GM23338 (cell line): ENCODE results near the gene RWDD4. TPM values are rescaled to one million over a fixed set of nuclear protein-coding genes. Genes with fewer than 3 reads are reported as not detected.

Experiments used
- CREB1 ChIP-seq: fragments of 250-450 bp; sonication (Bioruptor Pico); IDR thresholded peaks from 2 replicates; pipeline ENCODE4 v1.5.0; 2020; ENCODE audit warnings: low read depth, mild to moderate bottlenecking, moderate library complexity
- REST ChIP-seq: IDR thresholded peaks from one replicate; pipeline ENCODE4 v1.6.1; 2018; ENCODE audit warnings: antibody characterized with exemption; ENCODE audit not compliant: unreplicated experiment
- STAT1 ChIP-seq: IDR thresholded peaks from one replicate; pipeline ENCODE4 v1.6.1; 2016; ENCODE audit warnings: antibody characterized with exemption; ENCODE audit not compliant: unreplicated experiment
- ZNF331 ChIP-seq: fragments of 250-450 bp; sonication (Bioruptor Pico); IDR thresholded peaks from 2 replicates; pipeline ENCODE4 v1.5.0; 2020; ENCODE audit warnings: low read depth, mild to moderate bottlenecking, moderate library complexity
- ZNF462 ChIP-seq: fragments of 250-450 bp; sonication (Bioruptor Pico); IDR thresholded peaks from 2 replicates; pipeline ENCODE4 v1.5.0; 2020; ENCODE audit warnings: mild to moderate bottlenecking, moderate library complexity
- polyA plus RNA-seq: library from polyadenylated mRNA; unstranded; fragments of >200 nt; fragmentation: Nextera tagmentation; extraction: Ambion mirVana; gene quantifications from 2 replicates; pipeline ENCODE4 v1.2.1, GENCODE V29; 2016
- total RNA-seq: library from RNA; depleted of rRNA; stranded (reverse); fragments of >200 nt; shearing (Covaris generic); gene quantifications from 2 replicates; pipeline ENCODE4 v1.2.3, GENCODE V29; 2014

The RWDD4 gene
- total and polyA plus RNA-seq, 2 experiments from 2014 or later: 22.4 to 28.9 TPM

GRCh38 chr4:183635321-183635720, 23.7 kb downstream of the RWDD4 start (continued):
- TF ChIP-seq ZNF462 (no peak), STAT1 (no peak), ZNF331 (CRISPR knock-in tag) (no peak), CREB1 (CRISPR knock-in tag) (no peak), REST (no peak)
